Measurements from ENCODE around the gene NTF4. TPM values are rescaled to one million over a fixed set of nuclear protein-coding genes. Genes with fewer than 3 reads are reported as not detected.

NTF4 gene
- total and polyA plus RNA-seq, 2 of the 8 experiments (the other 6 are each of a cell fraction or from before 2014, with no cell fraction given): 3.1 to 6.5 TPM

DNA sequence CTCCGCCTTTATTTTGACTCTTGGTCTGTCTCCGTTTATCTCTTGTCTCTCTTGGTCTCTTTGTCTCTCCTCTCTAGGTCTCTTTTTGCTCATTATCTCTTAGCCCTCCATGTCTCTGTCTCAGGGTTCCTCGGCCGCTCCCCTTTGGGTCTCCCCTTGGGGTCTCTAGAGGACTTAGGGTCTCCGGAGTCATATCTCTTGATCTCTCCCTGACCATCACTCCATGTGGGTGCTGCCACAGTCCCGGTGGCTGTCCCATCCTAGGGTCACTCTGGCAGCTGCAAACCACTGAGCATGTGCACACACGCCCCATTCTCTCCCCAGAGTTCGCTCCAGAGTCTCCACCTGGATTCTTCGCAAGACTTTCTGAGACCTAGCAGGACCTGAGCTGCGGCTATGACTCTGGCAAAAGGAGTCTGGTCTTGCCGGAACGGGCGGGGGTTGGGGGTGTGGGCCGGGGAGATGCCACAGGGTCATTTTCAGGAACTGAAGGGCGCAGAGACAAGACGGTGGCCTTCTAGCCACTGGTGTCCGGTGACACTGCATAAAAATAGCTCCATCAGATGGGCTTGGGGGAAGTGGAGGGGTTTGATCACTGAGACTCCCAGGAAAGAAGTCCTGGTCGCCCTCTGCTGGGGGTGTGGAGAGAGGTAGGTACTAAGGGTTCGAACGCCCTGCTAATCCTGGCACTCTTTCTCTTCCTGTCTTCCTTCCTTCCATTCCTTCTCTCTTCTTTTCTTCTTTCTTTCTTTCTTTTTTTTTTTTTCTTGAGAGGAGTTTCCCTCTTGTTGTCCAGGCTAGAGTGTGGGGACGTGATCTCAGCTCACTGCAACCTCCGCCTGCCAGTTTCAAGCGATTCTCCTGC is 9.1 kb upstream of the NTF4 start:
- Histone ChIP-seq H4K20me1 (replicated peaks in 1 of 2; ENCODE audit: control insufficient read depth in 1 of 2, insufficient read depth in 2 of 2, low read length in 2 of 2) (no peaks in the 10 kb centered on the region), H2AFZ (ENCODE audit: low read length) (no peak overlapping the region), H3K4me3 (ENCODE audit: extremely low read depth in 1 of 4, insufficient read depth in 2 of 4, low read depth in 3 of 4, low read length in 4 of 4) (no peak overlapping the region), H2AK5ac (ENCODE audit: low read depth, low read length) (no peak overlapping the region), H3K36me3 (ENCODE audit: control insufficient read depth in 2 of 4, insufficient read depth in 4 of 4, low read length in 3 of 4) (peaks cover 0 to 4% (median 0%) of the 10 kb centered on the region in 4 experiments; a peak in 1 of 8 replicates), H3K18ac (ENCODE audit: extremely low read depth, low read length) (no peak overlapping the region), H3K27me3 (replicated peaks in 1 of 4; ENCODE audit: control insufficient read depth in 3 of 4, extremely low read depth in 1 of 4, insufficient read depth in 3 of 4, low read length in 3 of 4) (peaks cover 26 to 49% (median 47%) of the 10 kb centered on the region in 4 experiments), H2BK12ac (ENCODE audit: low read depth, low read length) (no peak overlapping the region), H2BK120ac (replicated peaks; ENCODE audit: low read depth, low read length) (no peak overlapping the region), H3K79me1 (ENCODE audit: low read depth, low read length) (no peaks in the 10 kb centered on the region), H4K8ac (ENCODE audit: extremely low read depth, insufficient read depth, low read length) (no peak overlapping the region; the same call in 1 of the 2 replicates), H3K56ac (replicated peaks; ENCODE audit: insufficient read length, low read depth, low read length) (no peak overlapping the region), H3K79me2 (ENCODE audit: control insufficient read depth in 1 of 2, insufficient read depth in 2 of 2, low read length in 2 of 2) (no peaks in the 10 kb centered on the region), H2BK5ac (ENCODE audit: low read depth, low read length) (no peak overlapping the region), H3K9me3 (ENCODE audit: insufficient read depth in 2 of 2, low read depth in 1 of 2, low read length in 1 of 2) (peaks cover 0 to 5% of the 10 kb centered on the region in 2 experiments; a peak in 1 of 4 replicates), H3K4me2 (ENCODE audit: insufficient read depth in 1 of 2, low read depth in 2 of 2, low read length in 2 of 2) (no peak overlapping the region; a peak in 1 of 4 replicates), H3K23me2 (ENCODE audit: low read depth, low read length) (no peaks in the 10 kb centered on the region; the same call in 1 of the 2 replicates), H4K5ac (ENCODE audit: insufficient read length, low read depth, low read length) (no peak overlapping the region), H2BK20ac (ENCODE audit: low read length) (no peak overlapping the region), H3K4ac (replicated peaks; ENCODE audit: insufficient read length, low read depth, low read length) (no peak overlapping the region), H3K4me1 (replicated peaks in 1 of 4; ENCODE audit: control insufficient read depth in 3 of 4, insufficient read depth in 4 of 4, low read length in 3 of 4) (peaks cover 0 to 2% (median 0%) of the 10 kb centered on the region in 4 experiments; a peak in 2 of 7 replicates), H2BK15ac (ENCODE audit: low read length) (no peak overlapping the region), H4K91ac (replicated peaks; ENCODE audit: insufficient read length, low read length) (no peak overlapping the region), H3K27ac (ENCODE audit: low read depth, low read length) (no peak overlapping the region), H3K14ac (ENCODE audit: insufficient read length) (no peak overlapping the region), H3K23ac (ENCODE audit: insufficient read length) (no peak overlapping the region), H3K9ac (replicated peaks in 1 of 4; ENCODE audit: extremely low read depth in 1 of 4, low read depth in 3 of 4, low read length in 3 of 4) (no peak overlapping the region)
- TF ChIP-seq ZNF274 (IDR thresholded peaks at IDR 0.05; ENCODE audit: borderline replicate concordance, extremely low read depth, low read length) (no peak), RAD21 (IDR thresholded peaks at IDR 0.05 in 1 of 2, conservative IDR thresholded peaks at IDR 0.05 in 1 of 2; ENCODE audit: low read depth in 2 of 2, low read length in 2 of 2) (peak; percentile 40 to 43), FOSL1 (IDR thresholded peaks at IDR 0.05; ENCODE audit: insufficient read depth, low read depth, low read length) (no peak), BACH1 (IDR thresholded peaks at IDR 0.05; ENCODE audit: low read length) (0 out of 2 replicates have a peak, but pooled peaks have one; percentile 27), HDAC6 (IDR thresholded peaks at IDR 0.05; ENCODE audit: low read depth, low read length) (no peak)
- TF ChIP-seq, protein P1, sequence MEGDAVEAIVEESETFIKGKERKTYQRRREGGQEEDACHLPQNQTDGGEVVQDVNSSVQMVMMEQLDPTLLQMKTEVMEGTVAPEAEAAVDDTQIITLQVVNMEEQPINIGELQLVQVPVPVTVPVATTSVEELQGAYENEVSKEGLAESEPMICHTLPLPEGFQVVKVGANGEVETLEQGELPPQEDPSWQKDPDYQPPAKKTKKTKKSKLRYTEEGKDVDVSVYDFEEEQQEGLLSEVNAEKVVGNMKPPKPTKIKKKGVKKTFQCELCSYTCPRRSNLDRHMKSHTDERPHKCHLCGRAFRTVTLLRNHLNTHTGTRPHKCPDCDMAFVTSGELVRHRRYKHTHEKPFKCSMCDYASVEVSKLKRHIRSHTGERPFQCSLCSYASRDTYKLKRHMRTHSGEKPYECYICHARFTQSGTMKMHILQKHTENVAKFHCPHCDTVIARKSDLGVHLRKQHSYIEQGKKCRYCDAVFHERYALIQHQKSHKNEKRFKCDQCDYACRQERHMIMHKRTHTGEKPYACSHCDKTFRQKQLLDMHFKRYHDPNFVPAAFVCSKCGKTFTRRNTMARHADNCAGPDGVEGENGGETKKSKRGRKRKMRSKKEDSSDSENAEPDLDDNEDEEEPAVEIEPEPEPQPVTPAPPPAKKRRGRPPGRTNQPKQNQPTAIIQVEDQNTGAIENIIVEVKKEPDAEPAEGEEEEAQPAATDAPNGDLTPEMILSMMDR (IDR thresholded peaks at IDR 0.05; ENCODE audit: control extremely low read depth in 1 of 3, insufficient read depth in 1 of 3, low read depth in 1 of 3, low read length in 3 of 3): peak; percentile 57 to 64 (median 61)
- TF ChIP-seq, protein P2, sequence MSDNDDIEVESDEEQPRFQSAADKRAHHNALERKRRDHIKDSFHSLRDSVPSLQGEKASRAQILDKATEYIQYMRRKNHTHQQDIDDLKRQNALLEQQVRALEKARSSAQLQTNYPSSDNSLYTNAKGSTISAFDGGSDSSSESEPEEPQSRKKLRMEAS (IDR thresholded peaks at IDR 0.05): no peak
- peak in 1 of 2 experiments; percentile 60 for DNase-seq (ENCODE audit: low read depth in 1 of 2, low spot score in 2 of 2)
- POLR2A ChIA-PET (ENCODE audit: partially characterized antibody): interaction anchor here (0.7 to 1.5 kb wide), 5 partner anchors 13 to 140 kb away, joined by 3 to 8 read pairs (median 3); no protein-coding TSS in a partner anchor
- CTCF ChIA-PET (ENCODE audit: partially characterized antibody): interaction anchor here (0.6 to 3.8 kb wide), 25 partner anchors 8 to 152 kb away, joined by 3 to 26 read pairs (median 5); partner anchors contain the start of genes CGB7, NTF4 and RUVBL2
- 76% methylated on average over 23 of the region's 23 CpGs; no CpG with 5 or more reads in 1 of the 2 experiments for WGBS, 2 experiments (ENCODE audit: extremely low coverage in 1 of 2, insufficient coverage in 1 of 2, insufficient read length in 1 of 2, insufficient replicate concordance in 2 of 2, low coverage in 1 of 2, low lambda C conversion rate in 2 of 2, missing lambda C conversion rate in 1 of 2)
- FAIRE-seq: no peak

Measured in H1 (cell line).